Mucosa of descending colon (tissue), 3 donors: ENCODE results near the gene NEUROD1. TPM values are rescaled to one million over a fixed set of nuclear protein-coding genes. Genes with fewer than 3 reads are reported as not detected.

ENCODE experiments used
- ATAC-seq: fragments of 200-7000 bp; cut with Tn5 transposase; one replicate; pipeline ENCODE4 v1.9.1; 2020; ENCODE audit warnings: mild to moderate bottlenecking, moderate library complexity
- DNase-seq, 3 donors: peaks; one replicate each; pipeline ENCODE4 v3.0.0-alpha.2; 2020
- H3K36me3 ChIP-seq: fragments of 200-600 bp; one replicate; pipeline ENCODE4 v1.8.0; 2021; ENCODE audit warnings: low read depth, mild to moderate bottlenecking
- H3K4me1 ChIP-seq: fragments of 200-600 bp; one replicate; pipeline ENCODE4 v1.8.0; 2021; ENCODE audit warnings: low read depth, mild to moderate bottlenecking
- H3K4me3 ChIP-seq: fragments of 200-600 bp; one replicate; pipeline ENCODE4 v1.8.0; 2021; ENCODE audit warnings: mild to moderate bottlenecking
- H3K9me3 ChIP-seq: fragments of 200-600 bp; one replicate; pipeline ENCODE4 v1.8.0; 2021; ENCODE audit warnings: mild to moderate bottlenecking
- CTCF ChIP-seq: fragments of 200-600 bp; IDR thresholded peaks from one replicate; pipeline ENCODE4 v1.8.0; 2022; ENCODE audit warnings: antibody characterized with exemption, mild to moderate bottlenecking
- intact Hi-C, 2 donors: fragments of 100-400 bp; cut with DNase I in 1 of 2; cut with micrococcal nuclease in 1 of 2; formaldehyde crosslinking; loops; one replicate each; pipeline versions ENCODE4 v1.11.0 to v1.11.1; 2022; cut with DNase I, micrococcal nuclease
- total RNA-seq, 3 donors: library from RNA; stranded (reverse); fragmentation: NEBNext Ultra II Directional in 2 of 3; extraction: Animal tissue kit (Norgen Biotek cat#: 25700) in 2 of 3; gene quantifications; one replicate each; pipeline versions ENCODE4 v1.2.1 to v1.2.4, GENCODE V29; 2021 to 2023
- donor health status: DM: no; HTN: no; CAD: no; lungs with moderate emphysema.
- donor health status: DM: no; HTN: no; CAD: no.
- donor health status: DM: no; HTN: yes; CAD: no.

Gene NEUROD1
- total RNA-seq, 3 donors from 2014 or later, result 0.51 to 2.5 (median 1.5) TPM

DNA sequence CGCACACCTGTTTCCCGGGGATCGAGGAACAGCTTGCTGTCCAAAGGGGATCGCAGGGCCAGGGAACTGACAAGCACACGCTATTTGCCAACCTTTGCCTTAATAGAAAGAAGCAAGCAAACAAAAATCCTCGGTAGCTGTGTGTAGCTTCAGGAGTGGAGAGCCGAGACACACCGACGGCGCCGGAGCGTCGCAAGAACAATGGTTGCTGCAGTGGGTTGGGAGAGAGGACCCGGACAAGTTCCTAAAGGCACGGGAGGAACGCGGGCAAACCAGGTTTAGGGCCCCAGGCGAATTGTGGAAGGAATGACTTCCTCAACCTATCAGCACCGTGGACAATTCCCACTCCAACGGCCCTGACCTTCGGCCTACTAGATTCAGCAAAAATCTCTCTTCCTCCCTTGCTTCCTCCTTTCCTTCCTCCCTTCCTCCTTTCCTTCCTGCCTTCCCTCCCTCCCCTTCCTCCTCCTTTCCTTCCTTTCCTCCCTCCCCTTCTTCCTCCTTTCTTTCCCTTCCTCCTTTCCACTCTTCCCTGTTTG lies 4.9 kb upstream of the NEUROD1 start:
- Histone ChIP-seq H3K9me3 (no peaks in the 10 kb centered on the region), H3K36me3 (no peaks in the 10 kb centered on the region), H3K4me3 (no peak overlapping the region), H3K4me1 (peaks cover 8% of the 10 kb centered on the region)
- no peak for TF ChIP-seq CTCF
- intact Hi-C loops, result no loop called here
- DNase-seq (no peak), ATAC-seq (no peak)

DNA sequence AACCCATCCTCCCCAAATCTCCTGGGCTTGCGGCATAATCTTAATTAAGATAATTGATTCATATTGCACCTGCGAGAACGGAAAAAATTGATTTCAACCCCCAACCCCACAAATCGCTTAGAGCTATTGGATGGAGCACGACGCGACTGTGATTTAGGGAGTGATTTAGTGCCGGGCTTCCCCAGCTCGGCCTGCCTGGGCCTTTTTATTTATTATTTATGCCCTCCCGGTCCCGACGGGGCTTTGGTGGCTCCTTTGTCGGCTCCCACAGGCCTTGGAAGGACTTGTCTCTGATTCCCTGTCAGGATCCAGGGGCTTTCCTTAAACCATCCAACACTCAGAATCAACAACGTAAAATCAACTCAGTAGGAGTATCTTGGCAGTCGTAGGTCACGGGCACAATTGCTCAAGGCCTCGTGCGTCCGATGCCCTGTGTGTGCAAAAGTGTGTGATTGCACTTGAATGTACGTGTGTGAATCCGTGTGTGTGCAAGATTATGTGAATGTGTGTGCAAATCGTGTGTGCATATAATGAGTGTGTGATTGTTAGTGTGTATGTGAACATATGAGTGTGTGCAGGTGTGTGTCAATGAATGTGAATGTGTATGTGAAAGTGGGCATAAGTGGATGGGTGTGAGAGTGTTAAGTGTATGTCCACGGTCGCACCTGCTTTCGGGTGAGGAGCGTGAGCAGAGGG lies 4.3 kb upstream of the NEUROD1 start:
- intact Hi-C loops, result no loop called here

GRCh38 chr2:181683518-181684453 lies 3.5 kb upstream of the NEUROD1 start:
- intact Hi-C loops, result no loop called here
- H3K4me3 ChIP-seq, result no peak overlapping the region
- TF ChIP-seq CTCF, result no peak
- H3K4me1 ChIP-seq, result peaks cover 8% of the 10 kb centered on the region
- DNase-seq, result no peak
- no peaks in the 10 kb centered on the region for H3K36me3 ChIP-seq
- ATAC-seq, result no peak
- H3K9me3 ChIP-seq, result no peaks in the 10 kb centered on the region

More for the DNA sequence above, 4.3 kb upstream of the NEUROD1 start:
- no peak for TF ChIP-seq CTCF
- no peaks in the 10 kb centered on the region for H3K9me3 ChIP-seq
- peaks cover 8% of the 10 kb centered on the region for H3K4me1 ChIP-seq
- H3K4me3 ChIP-seq, result no peak overlapping the region
- ATAC-seq (no peak), DNase-seq (no peak)
- no peaks in the 10 kb centered on the region for H3K36me3 ChIP-seq

- no peak overlapping the region for H3K4me3 ChIP-seq
- H3K4me1 ChIP-seq, result peaks cover 8% of the 10 kb centered on the region
- no peaks in the 10 kb centered on the region for H3K36me3 ChIP-seq
- ATAC-seq, result no peak
- no peak for DNase-seq
- H3K9me3 ChIP-seq, result no peaks in the 10 kb centered on the region
- intact Hi-C loops, result no loop called here
- TF ChIP-seq CTCF, result no peak
These were observed 2.6 kb upstream of the NEUROD1 start for GRCh38 chr2:181682795-181683517.

- ATAC-seq (no peak), DNase-seq (no peak)
- intact Hi-C loops, result no loop called here
- Histone ChIP-seq H3K4me1 (peaks cover 8% of the 10 kb centered on the region), H3K4me3 (no peak overlapping the region), H3K9me3 (no peaks in the 10 kb centered on the region), H3K36me3 (no peaks in the 10 kb centered on the region)
- TF ChIP-seq CTCF, result no peak
These were observed 1.9 kb upstream of the NEUROD1 start for GRCh38 chr2:181682026-181682789.
